HG02759 (cell line): ENCODE results near the gene ATP5F1D.
A peak's percentile ranks its signal among the peaks of the same experiment; 100 is the strongest.
"Not testable (repeated sequence)": the region's sequence is repeated elsewhere in the genome, so short reads cannot be mapped to it uniquely, and the experiment has no call there.

Experiments
- ATAC-seq: cut with Tn5 transposase; IDR thresholded peaks from one replicate; pipeline ENCODE4 v1.9.1; 2021; ENCODE audit warnings: mild to moderate bottlenecking, moderate library complexity; ENCODE audit not compliant: unreplicated experiment

The ATP5F1D gene

GRCh38 chr19:1245494-1246264 lies 4.1 kb downstream of the ATP5F1D start:
- no peak for ATAC-seq

- not testable (repeated sequence) for ATAC-seq
Measured at GRCh38 chr19:1246265-1247087, 4.9 kb downstream of the ATP5F1D start.

GRCh38 chr19:1247748-1248138 lies 6.2 kb downstream of the ATP5F1D start:
- ATAC-seq, result no peak

GRCh38 chr19:1248139-1248785 lies 6.7 kb downstream of the ATP5F1D start, which contains the start of gene MIDN:
Gene MIDN, plus strand, starts transcription at chr19:1248583. Its CDS starts 1,714 bp downstream, at chr19:1250297.
- ATAC-seq, result peak; percentile 11

GRCh38 chr19:1248786-1249297 lies 7.3 kb downstream of the ATP5F1D start:
- peak; percentile 30 for ATAC-seq

GRCh38 chr19:1249298-1249989 lies 7.9 kb downstream of the ATP5F1D start:
- peak; percentile 57 for ATAC-seq

- no peak for ATAC-seq
Measured at GRCh38 chr19:1249990-1250436, 8.5 kb downstream of the ATP5F1D start.

GRCh38 chr19:1250437-1251260 lies 9.1 kb downstream of the ATP5F1D start:
- no peak for ATAC-seq

- no peak for ATAC-seq
Measured at GRCh38 chr19:1251330-1252220, 10.0 kb downstream of the ATP5F1D start.

GRCh38 chr19:1252221-1252820 lies 10.8 kb downstream of the ATP5F1D start:
- no peak for ATAC-seq

GRCh38 chr19:1252821-1253513 lies 11.4 kb downstream of the ATP5F1D start:
- ATAC-seq, result no peak

GRCh38 chr19:1253514-1254080 lies 12.0 kb downstream of the ATP5F1D start:
- ATAC-seq, result no peak

GRCh38 chr19:1254081-1254527 lies 12.6 kb downstream of the ATP5F1D start:
- ATAC-seq, result no peak

GRCh38 chr19:1254530-1255185 lies 13.1 kb downstream of the ATP5F1D start:
- no peak for ATAC-seq

- no peak for ATAC-seq
Measured at GRCh38 chr19:1255186-1256161, 13.9 kb downstream of the ATP5F1D start.
